Measurements from ENCODE around the gene IL1A.

Gene IL1A

GRCh38 chr2:112811276-112811831 lies 27.1 kb upstream of the IL1A start:
- H3K9me3 Mint-ChIP-seq, result peaks cover 0 to 5% of the 10 kb centered on the region in 2 donors
- peak overlapping the region in 1 of 2 donors; percentile 19 for H3K4me3 Mint-ChIP-seq
- H3K36me3 Mint-ChIP-seq (ENCODE audit: insufficient read depth), result no peaks in the 10 kb centered on the region
- DNase-seq (no peak), ATAC-seq (replicated peaks) (no peak)
- H3K27me3 Mint-ChIP-seq, result no peaks in the 10 kb centered on the region
- H3K27ac Mint-ChIP-seq, result peak overlapping the region in 1 of 2 donors; percentile 33
- peaks cover 7 to 10% of the 10 kb centered on the region in 2 donors for H3K4me1 Mint-ChIP-seq (ENCODE audit: low read depth in 2 of 2)

- ATAC-seq (replicated peaks), result no peak
- DNase-seq, result no peak
- no peaks in the 10 kb centered on the region for H3K27me3 Mint-ChIP-seq
- no peak overlapping the region for H3K4me3 Mint-ChIP-seq
- H3K9me3 Mint-ChIP-seq, result peaks cover 0 to 5% of the 10 kb centered on the region in 2 donors
- no peaks in the 10 kb centered on the region for H3K36me3 Mint-ChIP-seq (ENCODE audit: insufficient read depth)
- H3K27ac Mint-ChIP-seq, result no peak overlapping the region
- H3K4me1 Mint-ChIP-seq (ENCODE audit: low read depth in 2 of 2), result peaks cover 7 to 11% of the 10 kb centered on the region in 2 donors
Measured at GRCh38 chr2:112809112-112809511, 24.8 kb upstream of the IL1A start.

- H3K4me1 Mint-ChIP-seq (ENCODE audit: low read depth in 2 of 2), result peaks cover 7 to 10% of the 10 kb centered on the region in 2 donors
- H3K9me3 Mint-ChIP-seq, result peaks cover 0 to 5% of the 10 kb centered on the region in 2 donors
- no peak for ATAC-seq (replicated peaks)
- H3K4me3 Mint-ChIP-seq, result no peak overlapping the region
- H3K36me3 Mint-ChIP-seq (ENCODE audit: insufficient read depth), result no peaks in the 10 kb centered on the region
- no peak for DNase-seq
- H3K27ac Mint-ChIP-seq, result no peak overlapping the region
- no peaks in the 10 kb centered on the region for H3K27me3 Mint-ChIP-seq
Measured at GRCh38 chr2:112807233-112807807, 23.0 kb upstream of the IL1A start.

- Mint-ChIP-seq H3K36me3 (ENCODE audit: insufficient read depth) (no peaks in the 10 kb centered on the region), H3K27ac (no peak overlapping the region), H3K4me1 (ENCODE audit: low read depth in 2 of 2) (peaks cover 1 to 4% of the 10 kb centered on the region in 2 donors), H3K27me3 (no peaks in the 10 kb centered on the region), H3K9me3 (peaks cover 0 to 5% of the 10 kb centered on the region in 2 donors), H3K4me3 (no peak overlapping the region)
- DNase-seq, result no peak
- no peak for ATAC-seq (replicated peaks)
Measured at GRCh38 chr2:112805542-112805941, 21.2 kb upstream of the IL1A start.

GRCh38 chr2:112803691-112804521 lies 19.6 kb upstream of the IL1A start:
- Mint-ChIP-seq H3K4me1 (ENCODE audit: low read depth in 2 of 2) (peaks cover 2 to 4% of the 10 kb centered on the region in 2 donors), H3K27ac (no peak overlapping the region), H3K9me3 (peaks cover 0 to 5% of the 10 kb centered on the region in 2 donors), H3K4me3 (no peak overlapping the region), H3K36me3 (ENCODE audit: insufficient read depth) (no peaks in the 10 kb centered on the region), H3K27me3 (no peaks in the 10 kb centered on the region)
- DNase-seq, result no peak
- no peak for ATAC-seq (replicated peaks)

DNA sequence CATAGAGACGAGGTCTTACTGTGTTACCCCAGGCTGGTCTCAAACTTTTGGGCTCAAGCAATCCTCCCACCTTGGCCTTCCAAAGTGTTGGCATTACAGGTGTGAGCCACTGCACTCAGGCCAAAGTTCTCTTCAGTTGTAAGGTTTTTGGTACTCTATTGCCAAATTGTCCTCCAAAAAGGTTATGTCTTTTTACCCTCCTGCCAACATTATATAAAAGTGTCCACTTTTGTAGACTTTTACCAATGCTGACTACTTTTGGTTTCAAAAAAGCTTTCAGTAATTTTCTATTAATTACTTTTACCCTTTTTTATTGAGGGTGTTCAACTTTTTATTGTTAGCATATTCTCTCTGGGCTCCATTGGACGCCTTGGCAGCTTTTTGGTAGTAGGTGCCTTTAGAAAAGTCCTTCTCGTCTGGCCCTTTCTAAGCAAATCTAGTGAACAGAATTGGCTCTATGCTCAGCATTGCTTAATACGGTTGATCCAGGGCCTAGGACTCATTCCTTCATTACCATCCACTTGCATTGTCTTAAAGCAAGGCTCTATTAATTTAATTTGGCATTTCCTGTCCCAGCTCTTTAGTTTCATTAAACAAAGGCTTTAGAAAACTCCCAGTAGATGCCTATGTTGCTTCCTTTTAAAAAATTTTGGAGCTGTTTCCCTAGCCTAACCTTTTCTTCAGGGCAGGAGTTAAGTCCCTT lies 16.7 kb upstream of the IL1A start:
- Mint-ChIP-seq H3K27ac (no peak overlapping the region), H3K9me3 (no peaks in the 10 kb centered on the region), H3K27me3 (no peaks in the 10 kb centered on the region), H3K4me1 (ENCODE audit: low read depth in 2 of 2) (peaks cover 2 to 4% of the 10 kb centered on the region in 2 donors), H3K36me3 (ENCODE audit: insufficient read depth) (no peaks in the 10 kb centered on the region), H3K4me3 (no peak overlapping the region)
- no peak for ATAC-seq (replicated peaks)
- no peak for DNase-seq

GRCh38 chr2:112798979-112799975 lies 15.0 kb upstream of the IL1A start:
- no peaks in the 10 kb centered on the region for H3K36me3 Mint-ChIP-seq (ENCODE audit: insufficient read depth)
- ATAC-seq (replicated peaks) (no peak), DNase-seq (no peak)
- H3K4me3 Mint-ChIP-seq, result no peak overlapping the region
- no peaks in the 10 kb centered on the region for H3K9me3 Mint-ChIP-seq
- peaks cover 0 to 2% of the 10 kb centered on the region in 2 donors for H3K4me1 Mint-ChIP-seq (ENCODE audit: low read depth in 2 of 2)
- H3K27me3 Mint-ChIP-seq, result no peaks in the 10 kb centered on the region
- no peak overlapping the region for H3K27ac Mint-ChIP-seq

- ATAC-seq (replicated peaks) (no peak), DNase-seq (no peak)
- H3K27ac Mint-ChIP-seq, result no peak overlapping the region
- H3K4me3 Mint-ChIP-seq, result no peak overlapping the region
- H3K36me3 Mint-ChIP-seq (ENCODE audit: insufficient read depth), result no peaks in the 10 kb centered on the region
- peaks cover 4% of the 10 kb centered on the region in 2 donors for H3K4me1 Mint-ChIP-seq (ENCODE audit: low read depth in 2 of 2)
- H3K27me3 Mint-ChIP-seq, result no peaks in the 10 kb centered on the region
- no peaks in the 10 kb centered on the region for H3K9me3 Mint-ChIP-seq
Measured at GRCh38 chr2:112796486-112796885, 12.2 kb upstream of the IL1A start.

GRCh38 chr2:112795774-112796173 lies 11.5 kb upstream of the IL1A start:
- Mint-ChIP-seq H3K27me3 (no peaks in the 10 kb centered on the region), H3K4me3 (no peak overlapping the region), H3K36me3 (ENCODE audit: insufficient read depth) (no peaks in the 10 kb centered on the region), H3K4me1 (ENCODE audit: low read depth in 2 of 2) (peaks cover 4% of the 10 kb centered on the region in 2 donors), H3K27ac (no peak overlapping the region), H3K9me3 (no peaks in the 10 kb centered on the region)
- DNase-seq, result no peak
- ATAC-seq (replicated peaks), result no peak

GRCh38 chr2:112794841-112795240 lies 10.5 kb upstream of the IL1A start:
- Mint-ChIP-seq H3K4me3 (no peak overlapping the region), H3K4me1 (ENCODE audit: low read depth in 2 of 2) (peaks cover 3 to 4% of the 10 kb centered on the region in 2 donors), H3K9me3 (no peaks in the 10 kb centered on the region), H3K36me3 (ENCODE audit: insufficient read depth) (no peaks in the 10 kb centered on the region), H3K27me3 (no peaks in the 10 kb centered on the region), H3K27ac (no peak overlapping the region)
- DNase-seq (no peak), ATAC-seq (replicated peaks) (no peak)

GRCh38 chr2:112794131-112794733 lies 9.9 kb upstream of the IL1A start:
- Mint-ChIP-seq H3K27ac (peak overlapping the region in 1 of 2 donors; percentile 6), H3K36me3 (ENCODE audit: insufficient read depth) (no peaks in the 10 kb centered on the region)

DNA sequence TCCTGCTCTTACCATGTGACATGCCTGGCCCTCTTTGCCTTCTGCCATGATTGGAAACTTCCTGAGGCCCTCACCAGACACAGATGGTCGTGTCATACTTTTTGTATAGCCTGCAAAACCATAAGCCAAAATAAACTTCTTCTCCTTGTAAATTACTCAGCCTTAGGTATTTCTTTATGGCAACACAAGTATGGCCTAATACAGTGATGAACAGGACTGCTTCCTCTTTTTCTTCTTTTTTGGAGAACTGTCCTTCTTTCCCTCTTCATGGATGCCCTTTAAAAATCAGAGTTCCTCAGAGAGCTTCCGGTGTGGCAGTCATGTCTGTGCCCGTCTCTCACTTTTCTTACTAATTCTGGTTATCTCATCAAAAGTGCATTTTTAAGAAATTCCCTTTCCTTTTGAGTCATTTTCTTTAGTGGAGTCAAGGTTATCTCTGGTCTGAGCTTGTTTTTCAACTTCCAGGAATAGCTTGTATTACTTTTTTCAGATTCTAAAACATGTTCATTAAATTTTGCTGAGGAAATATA lies 9.2 kb upstream of the IL1A start:
- ATAC-seq (replicated peaks) (no peak), DNase-seq (no peak)
- Mint-ChIP-seq H3K27ac (peak overlapping the region in 1 of 2 donors; percentile 6), H3K36me3 (ENCODE audit: insufficient read depth) (no peaks in the 10 kb centered on the region), H3K4me1 (ENCODE audit: low read depth in 2 of 2) (peaks cover 3 to 4% of the 10 kb centered on the region in 2 donors), H3K27me3 (peaks cover 0 to 6% of the 10 kb centered on the region in 2 donors), H3K9me3 (no peaks in the 10 kb centered on the region), H3K4me3 (no peak overlapping the region)

More at GRCh38 chr2:112794131-112794733, 9.9 kb upstream of the IL1A start:
- Mint-ChIP-seq H3K4me1 (ENCODE audit: low read depth in 2 of 2) (peaks cover 3 to 4% of the 10 kb centered on the region in 2 donors), H3K4me3 (no peak overlapping the region), H3K9me3 (no peaks in the 10 kb centered on the region), H3K27me3 (no peaks in the 10 kb centered on the region)
- peak; percentile 73 for ATAC-seq (replicated peaks)
- DNase-seq, result peak in 1 of 3 experiments; percentile 14

All from effector memory CD8-positive, alpha-beta T cell (primary cell).